ENCODE data around the gene KCNH2. TPM values are rescaled to one million over a fixed set of nuclear protein-coding genes. Genes with fewer than 3 reads are reported as not detected.

KCNH2 gene
- total RNA-seq, 1 experiment from 2014 or later = 1.8 TPM

DNA sequence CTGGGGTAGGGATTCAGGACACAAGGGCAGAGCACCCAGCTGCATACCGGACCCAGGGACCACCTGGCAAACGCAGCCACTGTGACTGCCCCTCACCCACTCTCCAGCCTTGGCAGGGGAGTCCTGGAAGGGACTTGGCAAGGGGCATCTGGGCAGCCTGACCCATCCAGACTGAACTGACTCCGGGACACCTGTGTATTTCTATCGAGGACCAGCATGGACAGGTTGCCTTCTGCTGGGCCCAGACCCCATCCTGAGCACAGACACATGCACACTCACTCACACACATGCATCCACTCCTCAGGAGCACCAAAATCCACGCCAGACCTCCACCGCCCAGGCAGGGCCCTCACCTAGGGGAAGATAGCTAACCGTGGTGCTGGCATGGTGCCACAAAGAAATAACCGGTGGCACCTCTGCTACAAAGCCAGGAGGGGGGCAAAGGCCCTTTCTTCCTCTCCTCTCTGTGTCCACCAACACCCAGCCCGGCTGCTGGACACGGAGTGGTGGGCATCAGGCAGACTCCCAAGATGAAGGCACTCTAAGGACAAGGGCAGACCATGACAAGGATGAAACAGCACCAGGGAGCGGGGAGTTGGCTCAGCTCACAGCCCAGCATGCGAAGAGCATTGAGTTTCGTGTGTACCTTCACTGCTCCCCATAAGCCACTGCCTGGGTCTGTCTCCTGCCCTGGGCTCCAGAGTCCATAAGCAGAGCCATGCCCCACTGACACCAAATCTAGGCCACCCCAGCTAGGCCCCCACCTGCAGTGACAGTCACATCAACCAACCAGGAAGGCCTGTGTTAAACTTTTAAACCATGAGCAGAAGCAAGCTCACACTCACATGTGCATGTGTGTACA, 35.3 kb downstream of the KCNH2 start:
- no peak overlapping the region for H3K4me3 ChIP-seq (ENCODE audit: low read depth in 2 of 2, low read length in 2 of 2)
- no TSS peak for BruUV-seq (replicated peaks)

DNA sequence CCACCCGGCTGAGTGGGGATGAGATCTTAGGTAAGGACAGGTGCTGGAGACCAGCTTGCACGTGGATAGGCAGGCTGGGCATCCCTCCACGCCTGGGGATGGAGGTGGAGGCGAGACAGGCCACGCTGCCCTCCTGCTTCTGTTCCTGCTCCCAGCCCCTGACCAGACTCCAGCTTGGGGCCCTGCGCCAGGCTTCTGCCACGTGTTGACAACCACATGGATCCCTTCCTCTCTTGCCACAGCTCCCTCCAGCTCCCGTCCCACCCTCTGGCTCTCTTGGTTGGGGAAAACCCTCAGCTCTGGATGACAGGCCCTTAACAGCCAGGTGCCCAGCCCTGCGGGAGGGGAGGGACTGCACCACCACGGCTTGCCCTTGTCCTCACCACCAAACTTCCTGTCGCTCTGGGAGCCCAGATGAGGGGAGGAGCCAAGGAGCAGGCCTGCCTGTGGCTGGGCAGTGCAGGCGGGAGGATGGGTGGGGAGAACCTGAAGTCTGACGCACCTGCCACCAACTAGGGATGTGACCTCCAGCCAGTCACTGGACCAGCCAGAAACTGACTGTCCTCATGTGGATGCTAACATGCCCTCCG, 36.0 kb downstream of the KCNH2 start:
- DNase-seq (ENCODE audit: low read depth, low spot score) (no peak), ATAC-seq (no peak)
- no peaks in the 10 kb centered on the region for H3K4me1 ChIP-seq (ENCODE audit: control insufficient read depth, insufficient read depth, low read length)
- H3K27ac ChIP-seq (ENCODE audit: low read length) = no peak overlapping the region
- intact Hi-C loops (cut with micrococcal nuclease; ENCODE audit: unreplicated experiment) = no loop called here
- CTCF ChIA-PET = no interaction called here
- no peak overlapping the region for H3K4me3 ChIP-seq (ENCODE audit: low read depth in 2 of 2, low read length in 2 of 2)
- in situ Hi-C loops (cut with HindIII; ENCODE audit: low pct_unique_long_range_greater_than_20kb, low sequenced_read_pairs) = no loop called here
- TF ChIP-seq SIN3A (IDR thresholded peaks at IDR 0.05; ENCODE audit: borderline replicate concordance, insufficient read depth, low read depth, low read length) (no peak), POLR2AphosphoS5 (IDR thresholded peaks at IDR 0.05; ENCODE audit: low read depth, low read length) (no peak), TCF7L2 (IDR thresholded peaks at IDR 0.05; ENCODE audit: low read depth, low read length) (no peak)
- TF ChIP-seq, protein P1, sequence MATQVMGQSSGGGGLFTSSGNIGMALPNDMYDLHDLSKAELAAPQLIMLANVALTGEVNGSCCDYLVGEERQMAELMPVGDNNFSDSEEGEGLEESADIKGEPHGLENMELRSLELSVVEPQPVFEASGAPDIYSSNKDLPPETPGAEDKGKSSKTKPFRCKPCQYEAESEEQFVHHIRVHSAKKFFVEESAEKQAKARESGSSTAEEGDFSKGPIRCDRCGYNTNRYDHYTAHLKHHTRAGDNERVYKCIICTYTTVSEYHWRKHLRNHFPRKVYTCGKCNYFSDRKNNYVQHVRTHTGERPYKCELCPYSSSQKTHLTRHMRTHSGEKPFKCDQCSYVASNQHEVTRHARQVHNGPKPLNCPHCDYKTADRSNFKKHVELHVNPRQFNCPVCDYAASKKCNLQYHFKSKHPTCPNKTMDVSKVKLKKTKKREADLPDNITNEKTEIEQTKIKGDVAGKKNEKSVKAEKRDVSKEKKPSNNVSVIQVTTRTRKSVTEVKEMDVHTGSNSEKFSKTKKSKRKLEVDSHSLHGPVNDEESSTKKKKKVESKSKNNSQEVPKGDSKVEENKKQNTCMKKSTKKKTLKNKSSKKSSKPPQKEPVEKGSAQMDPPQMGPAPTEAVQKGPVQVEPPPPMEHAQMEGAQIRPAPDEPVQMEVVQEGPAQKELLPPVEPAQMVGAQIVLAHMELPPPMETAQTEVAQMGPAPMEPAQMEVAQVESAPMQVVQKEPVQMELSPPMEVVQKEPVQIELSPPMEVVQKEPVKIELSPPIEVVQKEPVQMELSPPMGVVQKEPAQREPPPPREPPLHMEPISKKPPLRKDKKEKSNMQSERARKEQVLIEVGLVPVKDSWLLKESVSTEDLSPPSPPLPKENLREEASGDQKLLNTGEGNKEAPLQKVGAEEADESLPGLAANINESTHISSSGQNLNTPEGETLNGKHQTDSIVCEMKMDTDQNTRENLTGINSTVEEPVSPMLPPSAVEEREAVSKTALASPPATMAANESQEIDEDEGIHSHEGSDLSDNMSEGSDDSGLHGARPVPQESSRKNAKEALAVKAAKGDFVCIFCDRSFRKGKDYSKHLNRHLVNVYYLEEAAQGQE (IDR thresholded peaks at IDR 0.05; ENCODE audit: insufficient read depth in 1 of 2, low read depth in 2 of 2, low read length in 1 of 2) = no peak
- TF ChIP-seq, protein P2, sequence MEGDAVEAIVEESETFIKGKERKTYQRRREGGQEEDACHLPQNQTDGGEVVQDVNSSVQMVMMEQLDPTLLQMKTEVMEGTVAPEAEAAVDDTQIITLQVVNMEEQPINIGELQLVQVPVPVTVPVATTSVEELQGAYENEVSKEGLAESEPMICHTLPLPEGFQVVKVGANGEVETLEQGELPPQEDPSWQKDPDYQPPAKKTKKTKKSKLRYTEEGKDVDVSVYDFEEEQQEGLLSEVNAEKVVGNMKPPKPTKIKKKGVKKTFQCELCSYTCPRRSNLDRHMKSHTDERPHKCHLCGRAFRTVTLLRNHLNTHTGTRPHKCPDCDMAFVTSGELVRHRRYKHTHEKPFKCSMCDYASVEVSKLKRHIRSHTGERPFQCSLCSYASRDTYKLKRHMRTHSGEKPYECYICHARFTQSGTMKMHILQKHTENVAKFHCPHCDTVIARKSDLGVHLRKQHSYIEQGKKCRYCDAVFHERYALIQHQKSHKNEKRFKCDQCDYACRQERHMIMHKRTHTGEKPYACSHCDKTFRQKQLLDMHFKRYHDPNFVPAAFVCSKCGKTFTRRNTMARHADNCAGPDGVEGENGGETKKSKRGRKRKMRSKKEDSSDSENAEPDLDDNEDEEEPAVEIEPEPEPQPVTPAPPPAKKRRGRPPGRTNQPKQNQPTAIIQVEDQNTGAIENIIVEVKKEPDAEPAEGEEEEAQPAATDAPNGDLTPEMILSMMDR (IDR thresholded peaks at IDR 0.05) = no peak
- H3K27me3 ChIP-seq (ENCODE audit: control insufficient read depth, insufficient read depth, low read length) = no peaks in the 10 kb centered on the region
- no peaks in the 10 kb centered on the region for H3K9me3 ChIP-seq (ENCODE audit: control insufficient read depth, insufficient read depth, low read depth, low read length)
- H3K36me3 ChIP-seq (ENCODE audit: control insufficient read depth, insufficient read depth, low read length) = no peaks in the 10 kb centered on the region
- BruUV-seq (replicated peaks) = no TSS peak
- POLR2A ChIA-PET = no interaction called here

More for the DNA sequence above, 35.3 kb downstream of the KCNH2 start:
- H3K36me3 ChIP-seq (ENCODE audit: control insufficient read depth, insufficient read depth, low read length) = no peaks in the 10 kb centered on the region
- ATAC-seq = no peak
- no peaks in the 10 kb centered on the region for H3K4me1 ChIP-seq (ENCODE audit: control insufficient read depth, insufficient read depth, low read length)
- CTCF ChIA-PET = no interaction called here
- no peak for DNase-seq (ENCODE audit: low read depth, low spot score)
- POLR2A ChIA-PET = interaction anchor here (0.5 kb wide), 1 partner anchor 127 kb away, joined by 3 read pairs; no protein-coding TSS in a partner anchor
- in situ Hi-C loops (cut with HindIII; ENCODE audit: low pct_unique_long_range_greater_than_20kb, low sequenced_read_pairs) = no loop called here
- intact Hi-C loops (cut with micrococcal nuclease; ENCODE audit: unreplicated experiment) = no loop called here
- H3K9me3 ChIP-seq (ENCODE audit: control insufficient read depth, insufficient read depth, low read depth, low read length) = no peaks in the 10 kb centered on the region
- no peak overlapping the region for H3K27ac ChIP-seq (ENCODE audit: low read length)
- TF ChIP-seq, protein P1 (IDR thresholded peaks at IDR 0.05; ENCODE audit: insufficient read depth in 1 of 2, low read depth in 2 of 2, low read length in 1 of 2) = no peak
- TF ChIP-seq TCF7L2 (IDR thresholded peaks at IDR 0.05; ENCODE audit: low read depth, low read length) (no peak), SIN3A (IDR thresholded peaks at IDR 0.05; ENCODE audit: borderline replicate concordance, insufficient read depth, low read depth, low read length) (no peak), POLR2AphosphoS5 (IDR thresholded peaks at IDR 0.05; ENCODE audit: low read depth, low read length) (no peak)
- TF ChIP-seq, protein P2 (IDR thresholded peaks at IDR 0.05) = no peak
- H3K27me3 ChIP-seq (ENCODE audit: control insufficient read depth, insufficient read depth, low read length) = no peaks in the 10 kb centered on the region
